Midbrain (tissue), 1 donor: Measurements from ENCODE around the gene PDXDC1.
A peak's percentile ranks its signal among the peaks of the same experiment; 100 is the strongest.
"Not testable (repeated sequence)": the region's sequence is repeated elsewhere in the genome, so short reads cannot be mapped to it uniquely, and the experiment has no call there.

Experiments used
- DNase-seq: peaks from one replicate; lab custom pipeline; 2025; lab: John Stamatoyannopoulos, UW

PDXDC1 gene

DNA sequence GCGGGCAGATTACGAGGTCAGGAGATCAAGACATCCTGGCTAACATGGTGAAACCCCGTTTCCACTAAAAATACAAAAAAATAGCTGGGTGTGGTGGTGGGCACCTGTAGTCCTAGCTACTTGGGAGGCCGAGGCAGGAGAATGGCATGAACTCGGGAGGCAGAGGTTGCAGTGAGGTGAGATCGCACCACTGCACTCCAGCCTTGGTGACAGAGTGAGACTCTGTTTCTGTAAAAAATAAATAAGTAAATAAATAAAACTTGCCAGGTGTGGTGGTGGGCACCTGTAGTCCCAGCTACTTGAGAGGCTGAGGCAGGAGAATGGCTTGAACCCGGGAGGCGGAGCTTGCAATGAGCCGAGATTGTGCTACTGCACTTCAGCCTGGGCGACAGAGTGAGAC lies 38.1 kb downstream of the PDXDC1 start:
- DNase-seq, result not testable (repeated sequence)

DNA sequence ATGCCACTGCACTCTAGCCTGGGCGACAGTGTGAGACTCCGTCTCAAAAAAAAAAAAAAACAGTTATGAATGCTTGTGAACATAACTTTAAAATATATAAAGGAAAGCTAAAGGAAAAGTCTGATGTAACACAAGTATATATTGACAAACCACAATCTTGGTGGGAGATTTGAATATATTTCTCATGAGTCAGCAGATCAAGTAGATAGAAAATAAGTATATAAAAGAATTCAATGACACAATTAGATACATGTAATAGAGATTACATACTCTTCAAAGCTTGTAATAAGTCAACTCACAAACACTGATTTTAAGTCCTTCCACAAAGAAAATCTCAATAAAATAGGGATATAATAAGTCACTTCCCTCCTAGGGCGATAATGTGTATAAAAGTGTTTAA lies 40.8 kb downstream of the PDXDC1 start:
- not testable (repeated sequence) for DNase-seq

DNA sequence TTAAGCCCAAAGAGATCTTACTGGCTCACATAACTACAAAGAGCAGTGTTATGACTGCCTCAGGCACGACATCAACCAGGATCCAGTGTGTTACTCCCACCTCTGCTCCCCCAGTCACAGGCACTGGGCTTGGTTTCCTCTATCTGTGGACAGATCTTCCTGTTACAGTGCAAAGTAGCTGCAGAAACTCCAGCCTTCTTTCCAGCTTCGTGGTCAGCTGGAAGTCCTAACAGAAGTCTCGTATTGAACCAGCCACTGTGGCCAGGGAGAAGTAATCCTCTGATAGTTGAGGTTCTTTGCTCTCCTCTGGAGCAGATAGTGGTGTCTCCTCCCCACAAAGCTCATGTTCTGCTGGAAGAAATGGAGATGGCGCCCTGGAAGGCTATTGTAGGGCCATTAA lies 41.5 kb downstream of the PDXDC1 start:
- DNase-seq, result not testable (repeated sequence)

DNA sequence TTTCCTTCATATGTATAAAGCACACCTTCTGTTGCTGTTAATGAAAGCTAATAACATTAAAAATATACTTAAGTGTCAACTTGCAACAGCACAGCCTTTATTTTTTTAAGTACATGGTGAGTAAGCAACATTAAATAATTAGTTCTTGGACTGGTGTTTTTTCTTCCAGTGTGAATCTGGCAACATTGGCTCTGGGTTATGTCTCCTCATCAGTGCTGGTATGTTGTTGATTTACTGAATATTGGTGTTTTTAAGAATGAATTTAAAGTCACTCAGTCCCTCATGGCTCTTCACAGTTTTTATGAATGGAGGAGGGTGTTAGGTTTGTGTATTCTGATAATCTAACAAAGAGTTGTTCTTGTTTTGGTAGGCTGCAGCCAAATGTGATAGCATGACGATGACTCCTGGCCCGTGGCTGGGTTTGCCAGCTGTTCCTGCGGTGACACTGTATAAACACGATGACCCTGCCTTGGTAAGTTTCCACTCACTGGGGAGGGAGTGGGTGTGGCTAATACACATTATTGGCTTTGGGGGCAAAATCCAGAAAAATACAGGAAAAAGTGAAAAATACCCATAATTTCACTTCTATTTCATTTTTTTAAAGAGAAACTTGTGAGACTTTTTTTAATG lies 42.2 kb downstream of the PDXDC1 start:
- DNase-seq, result not testable (repeated sequence)

DNA sequence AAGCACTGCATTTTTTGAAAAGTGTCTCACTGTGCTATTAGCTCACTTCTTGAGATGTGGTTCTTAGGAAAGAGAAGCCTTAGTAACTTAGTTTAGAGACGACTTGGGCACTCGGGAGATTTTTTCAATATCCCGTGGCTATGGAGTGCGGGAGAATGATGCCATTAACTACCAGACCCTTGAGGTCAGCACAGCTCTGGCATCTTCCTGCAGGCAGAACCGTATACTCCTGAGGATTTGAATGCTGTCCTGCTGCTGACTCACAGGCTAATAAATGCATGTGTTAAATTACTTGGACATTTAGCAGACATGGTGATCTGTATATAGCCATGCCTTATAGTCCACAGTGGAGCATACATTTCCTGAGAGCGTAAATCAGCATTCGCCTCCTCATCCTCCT lies 46.6 kb downstream of the PDXDC1 start:
- DNase-seq, result not testable (repeated sequence)

DNA sequence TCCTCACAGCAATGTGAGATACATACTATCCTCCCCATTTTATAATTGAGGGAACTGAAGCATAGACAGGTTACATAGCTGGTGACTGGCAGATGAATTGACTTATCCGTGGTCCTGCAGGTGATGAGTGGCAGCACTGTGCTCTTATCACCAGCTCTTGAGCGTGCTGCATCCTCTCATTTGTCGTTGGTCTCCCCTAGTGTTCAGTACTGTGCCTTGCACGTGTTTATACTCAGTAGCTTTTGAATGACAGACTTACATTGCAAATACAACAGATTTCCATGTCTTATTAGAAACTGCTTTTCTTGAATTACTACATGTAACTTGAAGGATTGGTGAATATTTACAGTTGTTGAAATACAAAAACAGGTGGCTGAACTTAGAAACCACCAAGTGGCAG lies 47.4 kb downstream of the PDXDC1 start:
- peak; percentile 25 for DNase-seq

DNA sequence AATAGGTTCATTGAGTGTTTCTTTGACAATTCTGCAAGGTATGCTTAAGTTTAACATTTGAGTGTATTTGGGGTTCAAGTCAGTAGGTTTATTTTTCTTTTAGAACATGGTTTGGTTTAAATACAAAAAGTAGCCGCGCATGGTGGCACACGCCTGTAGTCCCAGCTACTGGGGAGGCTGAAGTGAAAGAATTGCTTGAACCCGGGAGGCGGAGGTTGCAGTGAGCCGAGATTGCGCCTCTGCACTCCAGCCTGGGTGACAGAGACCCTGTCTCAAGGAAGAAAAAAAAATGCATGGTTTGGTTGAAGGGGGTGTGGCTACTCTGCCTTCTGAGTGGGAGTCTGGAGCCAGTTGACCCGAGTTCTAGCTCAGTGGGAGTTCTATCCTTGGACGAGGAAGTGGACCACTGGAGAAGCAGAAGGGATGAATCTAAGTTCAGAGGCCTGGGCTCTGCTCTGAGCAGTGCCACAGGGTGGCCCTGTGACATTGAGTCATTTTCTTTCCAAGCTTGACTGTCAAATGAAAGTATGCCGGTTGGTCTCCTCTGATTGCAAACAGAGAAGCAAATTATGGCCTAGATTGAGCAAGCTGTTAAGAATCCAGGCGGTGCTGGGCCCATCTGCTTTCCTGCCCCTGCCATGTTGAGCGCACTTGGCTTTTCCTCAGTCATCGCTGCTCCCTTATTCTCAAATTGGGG lies 48.7 kb downstream of the PDXDC1 start:
- not testable (repeated sequence) for DNase-seq

DNA sequence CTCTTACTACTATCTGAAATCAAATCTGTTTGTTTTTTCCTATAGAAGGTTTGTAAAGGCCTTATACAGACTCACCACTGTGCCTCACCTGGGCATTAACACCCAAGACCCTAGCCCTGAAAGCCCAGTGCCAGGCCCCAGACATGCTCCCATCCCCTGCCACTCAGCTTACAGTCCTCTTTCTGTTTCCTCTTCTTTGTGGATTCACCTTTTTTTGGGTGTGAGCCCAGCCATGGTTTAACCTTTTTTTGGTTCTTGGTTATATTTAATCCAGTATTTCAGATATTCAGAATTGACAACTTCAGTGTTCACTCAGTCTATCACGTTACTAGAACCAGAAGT lies 50.0 kb downstream of the PDXDC1 start:
- DNase-seq, result not testable (repeated sequence)

DNA sequence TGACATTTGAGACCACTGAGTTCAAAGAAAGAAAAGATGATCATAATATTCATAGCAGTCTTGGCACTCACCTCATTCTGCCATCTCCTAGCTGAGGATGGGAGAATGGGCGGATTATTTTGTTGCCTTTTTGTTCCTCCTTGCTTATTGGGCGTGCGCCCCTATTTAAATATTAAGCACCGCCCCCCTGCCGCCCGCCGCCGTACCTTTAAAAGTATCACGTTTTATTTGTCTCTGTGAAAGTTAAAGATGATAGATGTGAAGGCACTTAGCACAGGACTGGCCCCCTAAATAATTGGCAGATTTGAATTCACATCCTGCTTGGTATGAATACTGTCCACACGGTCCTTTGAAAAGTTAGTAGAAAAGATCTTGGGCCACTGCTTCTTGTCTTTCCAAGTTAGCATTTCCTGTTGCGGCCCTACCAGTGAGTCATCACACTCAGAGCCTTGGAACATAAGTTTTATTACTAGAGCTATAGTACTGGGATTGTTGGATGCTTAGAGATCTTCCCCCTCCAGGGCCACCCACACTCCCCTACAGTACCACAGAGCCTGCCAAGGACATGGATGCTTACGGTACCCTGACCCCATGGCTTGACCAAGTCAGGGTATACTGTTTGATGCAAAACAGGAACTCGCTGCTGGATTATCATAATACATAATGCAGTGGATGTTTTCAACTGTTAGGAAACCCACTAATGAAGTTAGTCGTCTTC lies 50.6 kb downstream of the PDXDC1 start:
- not testable (repeated sequence) for DNase-seq

DNA sequence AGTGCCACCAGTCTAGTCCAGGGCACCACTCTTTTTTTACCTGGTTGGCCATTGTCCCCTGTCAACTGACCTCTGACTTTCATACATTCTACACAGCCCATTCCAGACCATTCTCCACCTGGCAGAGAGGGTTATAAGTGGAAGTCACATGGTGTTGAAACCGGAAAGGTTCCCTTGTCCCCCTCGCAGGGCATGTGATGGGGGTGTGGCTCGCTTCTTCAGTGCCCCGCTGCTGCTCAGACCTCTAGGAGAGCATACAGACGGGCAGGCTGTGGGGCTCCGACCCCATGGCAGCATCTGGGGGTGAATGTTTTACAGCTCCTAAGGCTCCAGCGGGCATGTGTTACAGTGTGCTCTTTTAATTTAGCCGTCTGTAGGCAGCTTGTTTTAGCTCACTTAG lies 52.2 kb downstream of the PDXDC1 start:
- DNase-seq, result not testable (repeated sequence)

DNA sequence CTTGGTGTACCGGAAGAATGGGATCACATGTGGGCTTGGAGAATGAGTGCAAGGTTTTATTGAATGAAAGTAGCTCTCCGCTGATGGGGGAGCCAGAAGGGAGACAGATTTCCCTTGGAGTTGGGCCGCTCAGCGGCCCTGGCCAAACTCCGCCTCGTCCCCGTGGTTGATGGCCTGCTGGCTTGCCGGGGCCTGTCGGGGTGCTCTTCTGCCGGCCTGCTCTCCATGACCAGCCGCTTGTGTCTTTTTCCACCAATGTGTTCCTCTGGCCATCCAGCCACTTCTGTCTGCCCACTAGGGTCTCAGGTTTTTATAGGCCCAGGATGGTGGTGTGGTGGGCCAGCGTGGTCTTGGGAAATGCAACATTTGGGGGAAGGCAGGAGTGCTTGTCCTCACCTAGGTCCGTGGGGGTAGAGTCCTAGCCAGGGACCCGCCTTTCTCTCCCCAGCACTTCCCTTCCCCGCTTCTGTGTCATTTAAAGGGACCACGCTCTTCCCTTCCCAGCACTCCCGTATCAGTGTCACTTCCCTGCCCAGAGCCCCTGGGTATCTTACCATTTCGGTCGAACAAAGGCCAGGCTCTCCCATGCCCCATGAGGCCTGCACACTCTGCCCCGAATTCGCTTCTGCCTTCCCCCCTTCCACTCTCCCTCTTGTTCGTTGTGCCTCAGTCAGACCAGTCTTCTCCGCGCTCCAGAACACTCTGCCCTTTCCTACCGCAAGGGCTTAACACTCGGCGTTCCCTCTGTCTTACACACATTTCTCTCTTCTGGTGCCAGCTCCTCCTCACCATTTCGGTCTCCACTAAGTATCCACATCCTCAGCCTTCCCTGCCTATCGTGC lies 52.9 kb downstream of the PDXDC1 start:
- not testable (repeated sequence) for DNase-seq

DNA sequence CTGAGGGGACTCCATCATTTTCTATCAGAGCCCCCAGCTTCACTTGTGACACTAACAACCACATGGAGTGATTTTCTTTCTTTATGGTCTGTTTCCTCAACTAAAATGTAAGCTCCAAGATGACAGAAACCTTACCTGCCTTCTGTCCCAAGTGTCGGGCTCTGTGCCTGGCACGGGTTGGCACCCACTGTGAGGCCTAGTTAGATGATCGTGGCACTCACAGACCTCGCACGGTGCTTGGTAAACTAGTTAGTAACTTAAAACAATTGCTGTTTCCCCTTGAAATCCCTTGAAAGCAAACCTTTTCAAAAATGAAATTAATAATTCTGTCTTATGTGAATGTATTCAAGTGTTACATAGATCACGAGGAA lies 53.5 kb downstream of the PDXDC1 start:
- not testable (repeated sequence) for DNase-seq

DNA sequence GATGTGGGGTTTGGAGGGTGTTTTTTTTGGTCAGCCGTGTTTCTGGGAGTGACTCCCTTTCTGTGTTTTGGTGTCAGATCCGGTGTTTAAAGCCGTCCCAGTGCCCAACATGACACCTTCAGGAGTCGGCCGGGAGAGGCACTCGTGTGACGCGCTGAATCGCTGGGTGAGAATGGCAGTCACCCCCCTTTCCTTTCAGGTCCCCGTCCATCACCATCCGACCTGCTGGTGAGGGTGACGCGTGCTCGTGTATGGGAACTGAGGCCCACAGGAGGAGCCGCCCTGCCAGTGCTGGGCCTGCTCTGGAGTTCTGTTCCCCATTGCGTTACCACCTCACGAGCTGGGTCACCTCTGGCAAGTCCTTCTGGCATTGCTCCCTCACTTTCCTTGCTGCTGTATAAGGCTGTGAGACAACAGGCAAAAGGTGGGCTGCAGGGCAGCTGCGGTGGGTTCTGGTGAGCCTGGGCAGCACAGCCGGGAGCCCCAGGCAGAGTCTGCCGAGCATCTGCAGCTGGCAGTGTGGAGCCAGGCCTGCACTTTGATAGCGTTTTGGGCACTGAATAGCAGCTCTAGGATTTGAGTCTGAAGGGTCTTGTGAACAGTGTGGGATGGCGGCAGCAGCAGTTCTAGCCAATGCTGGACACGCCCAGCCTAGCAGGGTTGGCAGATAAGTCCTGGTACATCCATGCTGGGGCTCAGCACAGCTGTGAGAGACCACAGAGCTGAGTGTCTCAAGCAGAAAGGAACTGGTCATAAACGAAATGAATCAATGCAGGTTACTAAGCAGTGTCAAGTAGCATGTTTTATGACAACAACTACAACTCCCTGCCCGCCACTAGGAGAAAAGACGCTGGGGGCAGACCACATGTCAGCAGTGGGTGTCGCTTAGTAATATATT lies 54.2 kb downstream of the PDXDC1 start:
- not testable (repeated sequence) for DNase-seq

DNA sequence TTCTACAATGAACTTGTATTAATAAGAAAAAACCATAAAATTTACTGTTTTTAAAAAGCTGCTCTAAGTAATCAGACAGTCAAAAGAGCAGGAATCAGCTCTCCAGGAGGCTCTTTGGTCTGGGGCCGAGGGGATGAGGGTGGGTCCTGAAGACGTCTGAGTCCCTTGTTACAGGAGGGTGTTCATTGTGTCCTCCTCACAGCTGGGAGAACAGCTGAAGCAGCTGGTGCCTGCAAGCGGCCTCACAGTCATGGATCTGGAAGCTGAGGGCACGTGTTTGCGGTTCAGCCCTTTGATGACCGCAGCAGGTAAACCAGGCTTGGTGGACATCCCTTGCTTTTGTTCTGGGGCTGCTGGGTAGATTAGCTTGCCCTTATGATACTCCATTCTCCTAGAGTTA lies 54.9 kb downstream of the PDXDC1 start:
- not testable (repeated sequence) for DNase-seq

DNA sequence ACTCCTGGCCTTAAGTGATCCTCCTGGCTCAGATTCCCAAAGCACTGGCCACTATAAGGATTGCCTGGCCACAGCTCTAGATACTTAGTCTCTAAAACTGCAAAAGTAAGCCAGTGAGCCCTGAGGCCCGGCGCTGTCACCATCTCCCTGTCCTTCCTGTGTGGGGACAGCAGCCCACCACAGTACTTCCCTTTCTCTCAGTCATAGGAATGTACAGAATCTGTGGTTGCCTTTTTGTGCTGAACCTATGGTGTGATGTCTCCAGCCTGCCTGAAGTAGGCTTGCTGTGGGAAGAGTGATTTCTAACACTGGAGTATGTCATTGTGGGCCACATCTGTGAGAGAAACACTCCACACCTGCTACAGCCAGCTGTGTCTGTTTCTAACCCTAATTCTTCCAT lies 56.4 kb downstream of the PDXDC1 start:
- DNase-seq, result no peak

DNA sequence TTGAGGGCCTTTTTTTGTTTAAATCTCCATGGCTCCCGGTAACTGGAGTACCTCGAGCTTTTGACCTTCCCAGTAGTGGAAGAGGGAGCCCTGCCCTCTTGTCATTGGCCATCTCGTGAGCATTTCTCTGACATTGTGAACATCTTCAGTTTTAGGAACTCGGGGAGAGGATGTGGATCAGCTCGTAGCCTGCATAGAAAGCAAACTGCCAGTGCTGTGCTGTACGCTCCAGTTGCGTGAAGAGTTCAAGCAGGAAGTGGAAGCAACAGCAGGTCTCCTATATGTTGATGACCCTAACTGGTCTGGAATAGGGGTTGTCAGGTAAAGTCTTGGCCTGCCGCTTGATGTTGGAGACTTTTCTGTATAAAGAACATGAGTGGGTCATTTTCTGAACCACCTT lies 56.8 kb downstream of the PDXDC1 start:
- no peak for DNase-seq

DNA sequence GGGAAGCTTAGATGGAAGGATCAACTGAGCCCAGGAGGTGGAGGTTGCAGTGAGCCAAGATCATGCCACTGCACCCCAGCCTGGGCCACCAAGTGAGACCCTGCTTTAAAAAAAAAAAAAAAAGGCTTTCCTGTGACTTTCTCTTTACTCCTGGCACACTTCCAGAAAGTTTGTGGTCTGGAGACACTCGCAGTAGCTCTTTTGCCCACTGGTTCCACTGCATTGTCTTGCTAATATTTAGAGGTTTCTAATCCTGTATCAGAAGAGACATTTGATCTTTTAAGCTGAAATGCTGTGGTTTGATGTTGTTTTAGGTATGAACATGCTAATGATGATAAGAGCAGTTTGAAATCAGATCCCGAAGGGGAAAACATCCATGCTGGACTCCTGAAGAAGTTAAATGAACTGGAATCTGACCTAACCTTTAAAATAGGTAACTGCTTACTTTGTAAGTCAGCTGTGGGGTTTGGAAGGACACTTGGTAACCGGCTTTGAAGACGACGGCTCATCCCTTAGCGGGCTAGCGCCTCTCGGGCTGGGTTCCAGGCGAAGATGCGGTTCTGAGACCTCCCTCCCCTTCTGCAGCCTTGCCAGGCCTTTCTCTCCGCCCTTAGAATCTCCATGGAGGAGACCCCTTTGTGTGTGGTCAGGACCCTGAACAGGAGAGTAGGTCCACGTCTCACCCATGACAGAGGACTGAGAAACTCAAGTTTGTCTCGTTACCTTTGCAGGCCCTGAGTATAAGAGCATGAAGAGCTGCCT lies 57.9 kb downstream of the PDXDC1 start:
- DNase-seq, result no peak

DNA sequence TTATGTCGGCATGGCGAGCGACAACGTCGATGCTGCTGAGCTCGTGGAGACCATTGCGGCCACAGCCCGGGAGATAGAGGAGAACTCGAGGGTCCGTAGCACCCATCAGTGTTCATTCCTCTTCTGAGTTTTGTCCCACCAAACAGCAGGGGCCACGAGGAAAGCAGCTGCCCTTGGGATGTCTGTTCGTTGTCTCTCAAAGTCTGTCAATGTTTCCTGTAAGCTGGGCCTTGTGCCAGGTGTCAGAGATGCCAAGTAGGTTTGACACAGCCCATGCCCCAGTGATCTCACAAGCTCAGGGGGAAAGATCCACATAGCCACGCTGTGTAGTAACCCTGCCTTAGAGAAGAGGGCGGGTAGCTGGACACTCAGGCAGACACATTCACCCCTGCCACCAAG lies 58.5 kb downstream of the PDXDC1 start:
- no peak for DNase-seq

DNA sequence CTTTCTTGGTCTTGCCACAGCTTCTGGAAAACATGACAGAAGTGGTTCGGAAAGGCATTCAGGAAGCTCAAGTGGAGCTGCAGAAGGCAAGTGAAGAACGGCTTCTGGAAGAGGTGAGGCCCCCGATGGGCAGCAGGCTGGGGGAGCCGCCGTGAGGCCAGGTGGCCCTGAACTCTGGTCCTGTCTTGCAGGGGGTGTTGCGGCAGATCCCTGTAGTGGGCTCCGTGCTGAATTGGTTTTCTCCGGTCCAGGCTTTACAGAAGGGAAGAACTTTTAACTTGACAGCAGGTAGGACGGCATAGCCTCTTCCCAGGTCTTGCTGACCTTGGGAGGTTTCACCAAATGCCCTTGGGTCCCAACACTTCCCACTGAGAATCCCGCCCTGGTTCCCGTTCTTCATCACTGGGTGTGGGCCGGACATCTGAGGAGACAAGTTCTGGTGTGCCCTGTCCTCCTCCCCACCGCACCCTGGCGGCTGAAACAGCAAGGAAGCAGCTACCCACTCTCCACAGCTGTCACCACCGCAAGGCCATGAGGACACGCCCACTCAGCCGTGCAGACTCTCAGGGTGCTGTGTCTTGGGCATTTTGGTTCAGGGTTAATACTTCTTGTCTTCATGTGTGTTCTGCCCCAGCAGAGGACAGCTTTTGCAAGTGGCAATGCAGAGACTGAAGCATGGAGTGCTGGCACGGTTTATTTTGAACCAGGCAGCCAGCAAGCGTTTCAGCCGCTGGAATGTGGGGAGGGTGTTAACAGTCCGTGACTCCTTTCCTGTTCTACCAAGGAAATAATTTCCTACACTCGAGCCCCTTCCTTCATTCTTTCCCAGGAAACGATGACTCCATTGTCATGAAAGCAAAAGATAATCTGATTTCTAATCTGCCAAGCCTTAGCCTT lies 59.7 kb downstream of the PDXDC1 start:
- no peak for DNase-seq
